Measurements from ENCODE around the gene FSTL1.

The FSTL1 gene

DNA sequence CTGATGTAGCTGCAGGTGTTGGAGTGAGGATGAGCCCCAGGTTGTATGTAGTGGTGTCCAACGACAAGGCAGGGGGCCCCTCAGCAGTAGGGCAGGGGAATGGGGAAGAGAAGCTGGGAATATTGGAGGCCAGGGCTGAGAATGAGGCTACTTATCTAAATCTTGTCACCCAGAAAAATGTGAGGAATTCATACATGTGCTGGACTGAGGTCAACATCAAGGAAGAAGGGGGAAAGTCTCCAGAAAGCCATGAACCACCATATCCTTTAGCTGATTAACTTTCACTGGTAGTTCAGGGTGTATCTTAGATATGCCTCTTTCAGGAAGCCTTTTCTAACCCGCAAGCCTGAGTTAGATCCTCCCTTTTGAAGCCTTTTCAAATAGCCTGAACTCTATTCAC is 22.6 kb upstream of the FSTL1 start:
- Mint-ChIP-seq H3K9me3 (ENCODE audit: low read depth) (no peaks in the 10 kb centered on the region), H3K27ac (no peak overlapping the region), H3K36me3 (no peaks in the 10 kb centered on the region), H3K27me3 (peaks cover 9% of the 10 kb centered on the region), H3K4me3 (no peak overlapping the region), H3K4me1 (ENCODE audit: low read depth) (no peaks in the 10 kb centered on the region)

DNA sequence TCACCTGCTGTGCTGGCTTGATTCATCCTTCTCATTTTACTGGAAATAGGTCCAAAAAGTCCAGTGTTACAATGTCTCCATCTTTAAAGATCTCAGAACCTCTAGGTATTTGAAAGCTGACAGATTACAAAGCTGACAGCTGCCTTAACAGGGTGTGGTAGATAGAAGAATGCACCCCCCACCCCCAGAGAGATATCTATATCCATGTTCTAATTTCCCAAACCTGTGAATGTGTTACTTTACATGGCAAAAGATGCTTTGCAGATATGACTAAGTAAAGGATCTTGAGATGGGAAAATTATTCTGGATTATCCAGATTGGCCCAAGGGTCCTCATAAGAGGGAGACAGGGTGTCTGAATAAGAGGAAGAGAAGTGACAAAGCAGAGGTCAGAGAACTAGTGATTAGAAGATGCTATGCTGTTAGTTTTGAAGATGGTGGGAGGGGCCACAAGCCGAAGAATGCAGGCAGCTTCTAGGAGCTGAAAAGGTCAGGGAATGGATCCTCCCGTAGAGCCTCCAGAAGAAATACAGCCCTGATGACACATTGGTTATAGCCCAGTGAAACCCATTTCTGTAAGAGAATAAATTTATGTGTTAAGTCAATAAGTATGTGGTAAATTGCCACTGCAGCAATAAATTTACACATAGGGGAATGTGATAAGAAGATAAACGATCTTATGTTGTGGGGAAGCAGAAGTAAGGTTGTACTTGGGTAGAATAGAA is 21.5 kb upstream of the FSTL1 start:
- no peak overlapping the region for H3K4me3 Mint-ChIP-seq
- H3K27ac Mint-ChIP-seq, result no peak overlapping the region
- H3K27me3 Mint-ChIP-seq, result peaks cover 13% of the 10 kb centered on the region
- H3K9me3 Mint-ChIP-seq (ENCODE audit: low read depth), result no peaks in the 10 kb centered on the region
- no peaks in the 10 kb centered on the region for H3K36me3 Mint-ChIP-seq
- no peaks in the 10 kb centered on the region for H3K4me1 Mint-ChIP-seq (ENCODE audit: low read depth)

DNA sequence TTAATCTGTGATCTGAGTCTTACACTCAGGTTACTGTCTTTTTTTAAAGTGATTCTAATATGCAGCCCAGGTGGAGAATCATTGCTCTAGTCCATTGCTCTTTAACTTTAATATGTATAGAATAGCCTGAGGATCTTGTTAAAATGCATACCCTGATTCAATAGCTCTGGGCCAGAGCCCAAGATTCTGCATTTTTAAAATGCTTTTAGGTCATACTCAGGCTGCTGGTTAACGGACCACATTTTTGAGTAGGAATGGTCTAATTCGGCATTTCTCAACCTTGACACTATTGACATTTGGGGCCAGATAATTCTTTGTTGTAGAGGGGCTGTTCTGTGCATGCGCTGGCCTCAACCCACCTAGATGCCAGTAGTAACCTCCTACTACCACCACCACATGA is 20.9 kb upstream of the FSTL1 start:
- Mint-ChIP-seq H3K4me3 (no peak overlapping the region), H3K4me1 (ENCODE audit: low read depth) (no peaks in the 10 kb centered on the region)

DNA sequence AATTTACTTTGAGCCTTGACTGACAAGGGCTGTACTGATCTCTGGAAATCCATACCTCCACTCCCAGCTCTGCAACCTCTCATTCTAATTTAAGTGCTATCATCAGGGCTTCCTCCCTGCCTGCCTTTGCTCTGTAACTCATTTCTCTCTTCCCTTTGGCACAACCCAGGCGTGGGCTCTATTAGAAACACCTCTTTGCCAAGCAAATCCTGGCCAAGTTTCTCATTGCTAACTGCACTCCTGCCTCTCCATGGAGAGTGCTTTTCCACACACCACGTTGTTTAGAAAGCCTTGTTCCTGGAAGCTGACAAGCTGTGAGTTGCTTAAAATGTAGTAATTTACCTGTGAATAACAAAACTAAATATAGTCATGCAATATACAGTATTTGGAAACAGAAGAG is 20.1 kb upstream of the FSTL1 start:
- H3K36me3 Mint-ChIP-seq, result no peaks in the 10 kb centered on the region
- H3K4me3 Mint-ChIP-seq, result no peak overlapping the region
- peaks cover 13% of the 10 kb centered on the region for H3K27me3 Mint-ChIP-seq
- no peaks in the 10 kb centered on the region for H3K4me1 Mint-ChIP-seq (ENCODE audit: low read depth)
- no peaks in the 10 kb centered on the region for H3K9me3 Mint-ChIP-seq (ENCODE audit: low read depth)
- no peak overlapping the region for H3K27ac Mint-ChIP-seq

More for the DNA sequence above, 20.9 kb upstream of the FSTL1 start:
- peaks cover 13% of the 10 kb centered on the region for H3K27me3 Mint-ChIP-seq
- no peaks in the 10 kb centered on the region for H3K9me3 Mint-ChIP-seq (ENCODE audit: low read depth)
- H3K27ac Mint-ChIP-seq, result no peak overlapping the region
- no peaks in the 10 kb centered on the region for H3K36me3 Mint-ChIP-seq

DNA sequence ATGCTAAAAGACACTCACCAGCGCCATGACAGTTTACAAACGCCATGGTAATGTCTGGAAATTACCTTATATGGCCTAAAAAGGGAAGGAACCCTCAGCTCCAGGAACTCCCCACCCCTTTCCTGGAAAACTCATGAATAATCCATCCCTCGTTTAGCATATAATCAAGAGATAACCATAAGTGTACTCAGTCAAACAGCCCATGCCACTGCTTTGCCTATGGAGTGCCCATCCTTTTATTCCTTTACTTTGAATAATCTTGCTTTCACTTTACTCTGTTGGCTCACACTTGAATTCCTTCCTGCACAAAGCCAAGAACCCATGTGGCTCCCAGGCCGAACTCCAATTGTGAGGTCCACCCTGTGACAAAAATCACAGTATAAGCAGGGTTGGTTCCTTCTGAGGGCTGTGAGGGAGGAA is 19.1 kb upstream of the FSTL1 start:
- Mint-ChIP-seq H3K4me1 (ENCODE audit: low read depth) (no peaks in the 10 kb centered on the region), H3K27me3 (peaks cover 13% of the 10 kb centered on the region), H3K36me3 (no peaks in the 10 kb centered on the region)

DNA sequence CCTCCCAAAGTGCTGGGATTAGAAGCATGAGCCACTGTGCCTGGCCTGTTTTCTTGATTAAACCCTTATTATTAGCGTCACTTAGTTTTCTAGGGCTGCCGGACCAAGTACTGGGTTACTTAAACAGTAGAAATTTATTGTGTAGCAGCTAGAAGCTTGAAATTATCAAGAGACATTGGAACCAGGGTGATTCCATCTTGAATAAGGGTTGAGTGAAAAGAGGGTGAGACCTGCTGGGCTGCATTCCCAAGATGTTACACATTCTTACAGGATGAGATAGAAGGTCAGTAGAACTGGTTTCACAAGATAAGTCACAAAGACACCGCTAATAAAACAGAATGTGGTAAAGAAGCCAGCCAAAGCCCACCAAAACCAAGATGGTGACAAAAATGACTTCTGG is 18.6 kb upstream of the FSTL1 start:
- no peaks in the 10 kb centered on the region for H3K9me3 Mint-ChIP-seq (ENCODE audit: low read depth)
- peaks cover 13% of the 10 kb centered on the region for H3K27me3 Mint-ChIP-seq
- H3K36me3 Mint-ChIP-seq, result no peaks in the 10 kb centered on the region
- no peaks in the 10 kb centered on the region for H3K4me1 Mint-ChIP-seq (ENCODE audit: low read depth)
- H3K27ac Mint-ChIP-seq, result no peak overlapping the region
- H3K4me3 Mint-ChIP-seq, result no peak overlapping the region

More for the DNA sequence above, 19.1 kb upstream of the FSTL1 start:
- H3K4me3 Mint-ChIP-seq, result no peak overlapping the region
- H3K9me3 Mint-ChIP-seq (ENCODE audit: low read depth), result no peaks in the 10 kb centered on the region
- no peak overlapping the region for H3K27ac Mint-ChIP-seq

DNA sequence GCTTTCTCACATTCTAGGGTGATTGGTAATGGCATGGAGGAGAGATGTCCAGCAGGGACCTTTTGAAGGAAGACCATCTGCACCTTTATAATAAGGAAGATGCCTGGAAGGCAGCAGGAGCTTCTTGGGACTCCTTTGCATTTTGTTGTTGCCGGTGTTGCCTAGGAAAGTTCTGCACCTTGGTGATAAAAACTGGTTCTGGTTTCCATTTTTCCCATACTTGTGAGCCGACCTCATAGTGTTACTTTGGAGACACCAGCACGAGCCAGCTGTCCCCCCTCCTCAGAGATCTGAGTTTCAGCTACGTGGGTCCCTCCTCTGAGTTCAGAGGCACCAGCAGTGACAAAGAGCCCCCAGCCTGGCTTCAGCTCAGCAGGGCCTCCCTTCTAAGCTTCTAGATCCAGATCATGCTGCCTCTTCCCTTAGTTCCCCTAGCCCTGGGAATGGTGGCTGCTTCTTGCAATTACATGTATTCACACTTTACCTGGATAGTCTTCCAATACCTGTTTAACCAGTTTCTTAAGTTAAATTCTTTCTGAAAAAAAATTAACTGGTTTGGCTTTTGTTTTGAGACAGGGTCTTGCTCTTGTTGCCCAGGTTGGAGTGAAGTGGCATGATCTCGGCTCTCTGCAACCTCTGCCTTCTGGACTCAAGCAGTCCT is 18.0 kb upstream of the FSTL1 start:
- no peak overlapping the region for H3K27ac Mint-ChIP-seq
- H3K4me3 Mint-ChIP-seq, result no peak overlapping the region
- H3K36me3 Mint-ChIP-seq, result no peaks in the 10 kb centered on the region
- H3K4me1 Mint-ChIP-seq (ENCODE audit: low read depth), result no peaks in the 10 kb centered on the region
- no peaks in the 10 kb centered on the region for H3K9me3 Mint-ChIP-seq (ENCODE audit: low read depth)
- peaks cover 13% of the 10 kb centered on the region for H3K27me3 Mint-ChIP-seq

DNA sequence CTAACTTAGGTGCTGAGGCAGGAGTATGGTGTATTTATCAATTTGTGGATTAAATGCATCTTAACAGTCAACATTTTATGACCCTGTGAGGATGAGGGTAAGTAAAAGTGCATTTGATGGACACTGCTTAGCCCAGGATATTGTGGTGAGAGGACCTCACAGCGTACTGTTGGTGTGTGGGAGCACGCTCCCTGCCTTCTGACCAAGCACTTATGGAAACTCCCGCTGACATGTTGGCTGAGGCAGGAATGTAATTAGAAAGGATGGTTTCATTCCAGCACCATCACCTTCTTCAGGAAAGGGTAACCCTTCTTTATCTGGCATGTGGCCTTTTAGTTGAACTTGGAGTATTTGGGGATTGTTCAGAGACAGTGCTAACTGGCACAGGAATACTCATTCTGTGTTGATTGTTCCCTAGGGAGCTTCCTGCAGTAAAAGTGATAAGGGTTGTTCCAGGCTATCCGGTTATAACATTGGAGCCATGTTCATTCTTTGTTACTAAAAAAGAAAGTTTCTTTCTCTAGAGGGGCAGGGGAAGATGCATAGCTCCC is 11.7 kb upstream of the FSTL1 start:
- no peaks in the 10 kb centered on the region for H3K4me1 Mint-ChIP-seq (ENCODE audit: low read depth)
- no peak overlapping the region for H3K4me3 Mint-ChIP-seq
- no peaks in the 10 kb centered on the region for H3K9me3 Mint-ChIP-seq (ENCODE audit: low read depth)
- H3K27ac Mint-ChIP-seq, result no peak overlapping the region
- H3K27me3 Mint-ChIP-seq, result peaks cover 4% of the 10 kb centered on the region
- H3K36me3 Mint-ChIP-seq, result no peaks in the 10 kb centered on the region

DNA sequence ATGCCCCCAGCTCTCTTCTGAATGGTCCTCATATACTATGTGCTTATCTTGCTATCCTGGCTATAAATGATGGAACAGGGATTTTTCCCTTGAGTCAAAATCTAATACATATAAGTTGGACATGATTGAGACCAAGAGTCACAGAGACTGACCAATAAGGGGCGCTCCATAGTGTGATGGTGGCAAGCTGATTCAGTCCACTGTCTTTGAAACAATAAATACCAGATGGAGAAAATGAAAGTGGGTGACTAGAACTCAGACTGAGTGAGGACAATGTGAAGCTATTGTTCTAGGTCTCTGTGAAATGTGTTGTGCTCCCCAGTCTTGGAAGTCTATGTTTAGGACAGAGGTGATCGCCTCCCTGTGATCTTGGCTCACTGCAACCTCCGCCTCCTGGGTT is 10.6 kb upstream of the FSTL1 start:
- peaks cover 4% of the 10 kb centered on the region for H3K27me3 Mint-ChIP-seq
- H3K4me1 Mint-ChIP-seq (ENCODE audit: low read depth), result no peaks in the 10 kb centered on the region
- H3K36me3 Mint-ChIP-seq, result no peaks in the 10 kb centered on the region
- H3K4me3 Mint-ChIP-seq, result no peak overlapping the region
- H3K27ac Mint-ChIP-seq, result no peak overlapping the region
- no peaks in the 10 kb centered on the region for H3K9me3 Mint-ChIP-seq (ENCODE audit: low read depth)

DNA sequence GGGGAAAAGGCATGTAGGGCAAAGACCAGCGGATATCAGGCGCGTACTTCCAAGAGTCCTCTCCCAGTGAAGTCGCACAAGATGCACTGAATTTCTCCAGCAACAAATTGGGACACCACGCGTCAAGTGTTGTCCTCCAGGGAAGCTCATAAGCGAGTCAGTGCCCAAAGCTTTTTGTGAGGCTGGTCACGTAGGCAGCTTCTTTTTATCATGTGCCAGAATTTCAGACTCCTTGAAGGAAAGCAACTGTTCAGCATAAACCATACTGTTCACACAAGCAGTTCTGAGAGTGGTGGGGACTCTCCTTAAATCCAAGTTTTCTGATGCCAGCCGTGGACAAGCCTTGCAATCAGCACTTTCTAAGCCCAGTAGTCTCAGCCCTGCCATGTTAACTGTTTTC is 10.1 kb upstream of the FSTL1 start:
- peaks cover 4% of the 10 kb centered on the region for H3K27me3 Mint-ChIP-seq
- H3K36me3 Mint-ChIP-seq, result no peaks in the 10 kb centered on the region
- H3K9me3 Mint-ChIP-seq (ENCODE audit: low read depth), result no peaks in the 10 kb centered on the region
- no peak overlapping the region for H3K4me3 Mint-ChIP-seq
- no peak overlapping the region for H3K27ac Mint-ChIP-seq
- no peaks in the 10 kb centered on the region for H3K4me1 Mint-ChIP-seq (ENCODE audit: low read depth)

DNA sequence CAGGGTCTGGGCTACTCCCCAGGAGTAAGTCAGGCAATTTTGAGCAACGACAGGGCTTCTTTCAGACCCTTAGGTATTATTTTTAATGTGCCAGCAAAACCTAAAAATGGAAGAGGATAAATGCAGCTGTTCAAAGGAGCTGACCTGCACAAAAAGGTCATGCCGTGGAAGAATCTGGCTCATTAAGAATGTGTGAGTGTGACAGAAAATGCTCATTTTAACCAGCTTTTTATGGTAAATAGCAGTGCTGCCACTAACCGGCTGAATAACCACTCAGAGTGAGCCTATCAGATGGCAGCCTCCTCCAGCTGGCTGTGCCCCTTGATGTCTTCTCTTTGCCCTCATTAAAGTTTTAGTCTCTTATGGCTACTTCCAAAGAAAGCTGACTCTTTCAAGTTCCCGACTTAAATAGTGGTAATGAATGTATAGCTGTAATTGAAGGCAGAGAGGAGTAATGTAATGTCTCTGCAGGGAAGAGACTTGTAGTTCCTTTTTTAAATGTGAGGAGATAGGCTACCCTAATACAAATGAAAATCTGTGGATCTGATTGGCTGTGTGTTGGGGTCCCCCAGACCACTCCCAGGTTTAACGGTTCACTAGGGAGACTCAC is 9.5 kb upstream of the FSTL1 start:
- Mint-ChIP-seq H3K9me3 (ENCODE audit: low read depth) (no peaks in the 10 kb centered on the region), H3K36me3 (no peaks in the 10 kb centered on the region), H3K27ac (no peak overlapping the region), H3K27me3 (peaks cover 4% of the 10 kb centered on the region), H3K4me1 (ENCODE audit: low read depth) (no peaks in the 10 kb centered on the region), H3K4me3 (no peak overlapping the region)

DNA sequence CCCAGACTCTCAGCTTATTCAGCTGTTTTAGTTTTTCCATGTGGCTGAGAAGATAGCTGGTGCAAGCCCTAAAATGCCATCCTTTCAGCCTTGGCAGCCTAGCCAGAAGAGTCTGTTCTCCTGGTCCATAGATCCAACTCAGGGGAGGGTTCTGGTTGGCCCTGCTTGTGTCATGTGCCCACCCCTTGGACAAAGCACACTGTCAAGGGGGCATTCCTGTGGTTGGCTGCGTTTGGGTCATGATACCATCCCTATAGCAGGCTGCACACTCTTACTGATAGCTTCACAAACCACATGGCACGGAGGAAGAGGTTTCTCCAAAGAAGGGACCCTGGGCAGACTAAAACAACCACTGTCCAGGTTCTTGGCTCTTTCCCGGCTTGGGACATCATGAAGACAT is 8.4 kb upstream of the FSTL1 start:
- H3K9me3 Mint-ChIP-seq (ENCODE audit: low read depth), result no peaks in the 10 kb centered on the region
- peaks cover 4% of the 10 kb centered on the region for H3K27me3 Mint-ChIP-seq
- no peaks in the 10 kb centered on the region for H3K4me1 Mint-ChIP-seq (ENCODE audit: low read depth)
- H3K4me3 Mint-ChIP-seq, result no peak overlapping the region
- H3K36me3 Mint-ChIP-seq, result no peaks in the 10 kb centered on the region
- H3K27ac Mint-ChIP-seq, result no peak overlapping the region

DNA sequence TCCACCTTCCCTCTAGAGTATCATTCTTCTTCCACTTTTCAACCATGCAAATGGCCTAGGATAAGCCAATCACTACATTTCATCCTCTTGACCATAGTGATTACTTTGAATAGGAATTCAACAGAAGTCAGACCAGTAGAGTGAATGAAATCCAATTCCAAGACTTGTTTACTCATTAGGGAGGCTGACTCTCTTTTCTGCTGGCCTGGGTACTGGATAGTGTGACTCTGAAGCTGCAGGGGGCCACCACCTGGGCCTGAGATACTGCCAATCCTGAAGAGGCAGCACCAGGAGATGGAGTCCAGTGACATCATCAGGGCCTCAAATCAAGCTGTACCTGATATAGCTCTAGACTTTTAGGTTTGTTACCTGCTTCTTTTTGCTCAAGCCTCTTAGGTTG is 7.0 kb upstream of the FSTL1 start:
- Mint-ChIP-seq H3K9me3 (ENCODE audit: low read depth) (no peaks in the 10 kb centered on the region), H3K27ac (no peak overlapping the region), H3K4me1 (ENCODE audit: low read depth) (no peaks in the 10 kb centered on the region)

DNA sequence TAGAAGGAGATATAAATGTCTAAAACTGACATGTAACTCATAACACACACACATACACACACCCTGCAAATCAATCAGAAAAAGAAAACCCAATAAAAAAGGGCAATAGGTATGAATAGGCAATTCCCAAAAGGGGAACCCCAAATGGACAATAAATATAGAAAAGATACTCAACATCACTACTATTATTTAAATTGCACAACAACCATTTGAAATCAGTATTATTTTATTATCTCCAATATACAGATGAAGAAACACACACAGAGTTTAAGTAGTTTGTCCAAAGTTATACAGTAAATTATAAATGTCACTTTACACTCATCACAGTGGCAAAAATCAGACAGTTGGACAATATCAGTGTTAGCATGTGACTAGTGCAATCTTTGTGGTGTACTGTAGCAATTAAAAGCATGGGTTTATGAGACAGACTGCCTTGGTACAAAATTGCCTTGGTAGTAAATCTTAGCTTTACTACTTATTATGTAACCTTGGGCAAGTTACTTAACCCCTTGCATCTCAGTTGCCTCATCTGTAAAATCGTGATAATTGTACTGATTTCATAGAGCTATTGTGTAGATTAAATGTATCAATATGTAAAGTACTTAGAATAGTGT is 3.4 kb upstream of the FSTL1 start:
- peaks cover 16% of the 10 kb centered on the region for H3K4me1 Mint-ChIP-seq (ENCODE audit: low read depth)
- H3K4me3 Mint-ChIP-seq, result no peak overlapping the region
- H3K27me3 Mint-ChIP-seq, result peaks cover 27% of the 10 kb centered on the region
- H3K36me3 Mint-ChIP-seq, result no peaks in the 10 kb centered on the region
- H3K27ac Mint-ChIP-seq, result no peak overlapping the region
- H3K9me3 Mint-ChIP-seq (ENCODE audit: low read depth), result no peaks in the 10 kb centered on the region

More for the DNA sequence above, 7.0 kb upstream of the FSTL1 start:
- peaks cover 10% of the 10 kb centered on the region for H3K27me3 Mint-ChIP-seq
- no peak overlapping the region for H3K4me3 Mint-ChIP-seq
- H3K36me3 Mint-ChIP-seq, result no peaks in the 10 kb centered on the region

DNA sequence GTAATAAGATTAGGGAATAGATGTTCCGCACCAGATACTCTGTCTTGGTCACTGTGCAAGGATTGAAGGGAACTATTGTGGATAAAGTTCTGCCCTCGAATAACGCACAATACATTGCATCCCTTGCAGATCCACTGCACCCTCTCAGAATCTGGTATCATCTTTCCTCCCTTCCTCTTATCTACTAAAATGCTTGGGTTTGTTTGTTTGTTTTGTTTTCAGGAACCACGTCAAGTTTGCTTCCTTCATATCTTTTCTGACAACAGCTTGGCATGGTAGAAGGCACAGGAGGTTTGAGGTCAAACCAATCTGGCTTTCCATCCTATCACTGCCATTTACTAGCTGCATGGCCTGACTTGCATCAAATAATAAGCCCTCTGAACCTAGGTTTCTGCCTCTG is 2.0 kb upstream of the FSTL1 start:
- H3K27me3 Mint-ChIP-seq, result peaks cover 29% of the 10 kb centered on the region
- no peaks in the 10 kb centered on the region for H3K36me3 Mint-ChIP-seq
- H3K4me3 Mint-ChIP-seq, result no peak overlapping the region
- H3K27ac Mint-ChIP-seq, result no peak overlapping the region
- H3K4me1 Mint-ChIP-seq (ENCODE audit: low read depth), result peaks cover 16% of the 10 kb centered on the region
- no peaks in the 10 kb centered on the region for H3K9me3 Mint-ChIP-seq (ENCODE audit: low read depth)

Data from activated naive CD8-positive, alpha-beta T cell (primary cell).